Ecto neural progenitor cell (in vitro differentiated cells): ENCODE data around the gene TMEM151B.
"Not testable (repeated sequence)": the region's sequence is repeated elsewhere in the genome, so short reads cannot be mapped to it uniquely, and the experiment has no call there.

Source experiments
- DNase-seq: peaks from one replicate; pipeline ENCODE4 v3.0.0-alpha.2; 2018; ENCODE audit warnings: low spot score

Gene TMEM151B

DNA sequence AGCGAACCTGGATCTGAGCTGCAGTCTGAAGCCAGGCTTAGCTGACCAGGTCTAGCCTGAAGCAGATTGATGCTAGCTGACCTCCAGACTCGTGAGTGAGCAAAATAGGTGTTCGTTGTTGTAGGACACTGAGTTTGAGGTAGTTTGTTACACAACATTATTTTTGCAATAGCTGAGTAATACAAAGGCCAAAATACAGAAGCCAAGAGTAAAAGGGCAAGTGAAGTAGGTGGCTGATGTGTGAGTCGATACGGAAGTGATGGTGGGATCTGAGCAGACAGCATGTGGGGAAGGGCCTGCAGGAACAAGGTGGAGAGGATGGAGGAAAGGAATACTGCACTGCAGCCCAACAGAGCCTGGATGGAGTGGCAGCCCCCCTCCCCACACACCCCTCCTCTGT is 63.7 kb downstream of the TMEM151B start:
- DNase-seq: no peak

DNA sequence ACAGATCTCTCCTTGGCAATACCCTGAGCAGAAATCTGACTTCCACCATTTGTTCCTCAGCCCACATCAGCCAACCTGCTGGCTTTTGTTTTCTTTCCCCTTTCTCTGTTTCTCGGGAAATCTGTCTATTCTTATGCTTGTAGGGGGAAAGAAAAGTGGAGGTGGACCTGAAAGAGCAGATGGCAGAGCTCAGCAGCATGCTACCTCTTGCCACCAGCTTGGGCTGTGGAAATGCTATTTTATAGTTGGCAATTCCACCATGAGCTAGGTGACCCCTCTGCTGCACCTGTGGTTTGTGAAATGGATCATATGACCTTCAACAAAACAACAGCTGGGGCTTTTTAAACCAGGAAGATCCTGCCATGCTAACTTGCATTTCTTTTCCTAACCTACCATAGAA is 65.4 kb downstream of the TMEM151B start:
- DNase-seq: no peak

DNA sequence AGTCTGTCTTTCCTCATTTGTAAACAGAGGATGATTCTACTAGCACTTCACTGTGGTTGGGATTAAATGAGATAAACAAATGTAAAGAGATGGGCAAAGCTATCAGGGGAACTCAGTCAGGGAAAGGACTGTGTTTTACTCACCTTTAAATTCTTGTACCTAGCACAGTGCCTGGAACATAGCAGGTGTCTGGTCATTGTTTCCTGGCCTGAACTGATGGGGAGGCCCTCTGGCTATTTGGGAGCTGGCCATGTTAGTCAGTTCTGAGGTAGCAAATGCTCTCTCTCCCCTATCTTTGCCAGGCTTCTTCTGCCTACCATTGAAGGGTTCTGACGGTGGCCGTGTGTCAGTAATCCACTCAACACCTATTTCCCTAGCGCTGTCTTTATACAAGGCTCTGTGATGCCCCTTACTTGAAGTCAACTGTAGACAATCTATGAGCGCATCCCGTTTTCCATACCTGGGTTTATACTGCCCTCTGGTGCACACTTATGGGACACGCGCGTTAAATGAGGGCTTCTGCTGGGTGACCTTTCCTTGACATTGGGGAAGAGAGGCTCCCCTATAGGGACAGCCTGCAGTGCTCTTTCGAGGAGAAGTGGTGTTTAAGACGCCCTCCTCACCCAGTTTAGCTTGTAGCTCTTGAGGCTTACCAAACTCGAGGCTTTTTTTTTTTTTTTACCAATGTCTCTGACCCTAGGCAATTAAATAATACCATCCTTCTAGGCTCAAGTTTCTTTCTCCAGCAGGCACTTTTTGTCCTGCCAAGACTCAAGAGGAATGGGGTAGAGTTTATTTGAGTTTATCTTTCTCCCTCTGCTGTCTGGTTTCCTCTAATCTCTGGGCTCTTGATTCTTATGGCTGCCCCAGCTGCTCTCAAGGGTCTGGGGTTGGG is 68.2 kb downstream of the TMEM151B start:
- peak; percentile 71 for DNase-seq

DNA sequence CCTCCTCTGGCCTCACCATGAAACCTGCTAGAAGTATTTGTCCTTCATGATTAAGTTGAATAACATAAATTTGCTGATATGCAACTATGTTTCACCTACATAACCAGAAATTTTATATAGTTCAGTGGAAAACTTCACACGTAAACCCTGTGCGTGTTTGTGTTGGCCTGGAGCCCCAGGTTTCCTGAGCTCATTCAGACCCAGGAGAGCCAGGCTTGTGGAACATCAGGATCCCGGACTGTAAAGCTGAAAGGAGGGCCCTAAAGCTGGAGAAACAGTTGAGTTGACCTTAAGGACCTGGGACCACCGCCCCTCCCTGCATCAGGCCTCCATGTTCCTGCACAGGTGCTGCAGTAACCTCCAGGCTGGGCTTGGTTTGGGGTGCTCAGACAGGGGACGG is 69.1 kb downstream of the TMEM151B start:
- no peak for DNase-seq

DNA sequence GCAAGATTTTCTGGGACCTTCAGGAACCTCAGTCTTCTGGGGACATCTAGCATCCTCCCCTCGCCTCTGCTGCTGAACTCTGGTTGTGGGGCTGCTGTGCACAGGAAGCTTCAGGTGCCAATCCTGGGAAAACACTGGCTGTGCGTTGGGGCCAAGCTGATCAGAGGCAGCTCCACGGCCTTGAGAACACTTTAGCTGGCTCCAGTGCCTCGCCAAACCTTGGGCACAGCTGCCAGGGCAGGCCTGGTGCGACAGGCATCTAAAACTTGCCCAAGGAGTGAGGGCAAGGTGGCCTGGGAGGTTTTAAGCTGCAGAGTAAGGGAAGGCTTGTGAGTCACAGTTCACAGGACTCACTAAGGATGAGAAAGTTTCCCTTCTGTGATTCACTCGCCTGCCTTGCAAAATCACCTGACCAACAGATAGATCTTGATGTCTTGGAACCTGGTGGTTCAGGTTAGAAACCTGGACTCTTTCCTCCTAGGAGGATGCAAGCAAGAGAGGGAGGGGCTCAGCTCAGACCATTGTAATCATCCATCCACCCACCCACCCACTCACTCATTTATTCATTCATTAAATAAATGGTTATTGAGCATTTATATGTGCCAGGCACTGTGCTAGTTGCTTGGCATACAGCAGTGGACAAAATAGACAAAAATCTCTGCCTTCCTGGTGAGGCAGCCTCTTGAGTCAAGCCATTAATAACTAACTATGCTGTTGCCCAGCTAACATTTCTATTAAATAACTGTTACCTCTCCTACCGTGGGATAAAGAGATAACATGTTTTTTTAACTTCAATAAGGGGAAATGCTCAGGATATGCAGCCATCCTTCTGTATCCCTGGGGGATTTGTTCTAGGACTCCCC is 69.7 kb downstream of the TMEM151B start:
- no peak for DNase-seq

DNA sequence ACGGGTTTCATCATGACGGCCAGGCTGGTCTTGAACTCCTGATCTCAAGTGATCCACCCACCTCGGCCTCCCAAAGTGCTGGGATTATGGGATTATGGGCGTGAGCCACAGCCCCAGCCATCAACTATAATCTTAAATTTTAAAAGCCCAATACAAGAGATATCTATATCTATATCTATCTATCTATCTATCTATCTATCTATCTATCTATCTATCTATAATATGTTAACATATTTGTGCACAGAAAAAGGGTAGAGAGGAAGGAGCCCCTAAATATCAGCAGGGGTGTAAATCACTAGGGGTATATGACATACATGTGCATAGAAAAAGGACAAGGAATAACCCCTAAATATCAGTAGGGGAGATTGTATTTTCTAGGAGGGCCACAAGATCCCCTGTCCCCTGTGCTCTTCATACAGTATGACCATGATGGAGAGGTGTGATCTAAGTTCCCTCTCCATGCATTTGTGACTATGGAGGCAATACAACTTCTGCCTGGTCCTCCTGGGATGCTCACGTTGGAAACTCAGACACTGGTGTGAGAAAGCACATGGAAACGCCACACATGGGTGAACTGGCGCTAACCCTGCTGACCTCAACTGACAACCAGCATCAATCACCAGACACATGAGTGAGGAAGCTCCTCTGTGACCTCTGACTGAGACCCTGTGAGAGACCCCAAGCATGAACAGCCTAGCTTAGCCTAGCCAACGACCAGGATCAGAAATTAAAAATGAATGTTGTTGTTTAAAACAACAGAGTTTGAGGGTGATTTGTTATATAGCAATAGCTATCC is 71.0 kb downstream of the TMEM151B start:
- no peak for DNase-seq

DNA sequence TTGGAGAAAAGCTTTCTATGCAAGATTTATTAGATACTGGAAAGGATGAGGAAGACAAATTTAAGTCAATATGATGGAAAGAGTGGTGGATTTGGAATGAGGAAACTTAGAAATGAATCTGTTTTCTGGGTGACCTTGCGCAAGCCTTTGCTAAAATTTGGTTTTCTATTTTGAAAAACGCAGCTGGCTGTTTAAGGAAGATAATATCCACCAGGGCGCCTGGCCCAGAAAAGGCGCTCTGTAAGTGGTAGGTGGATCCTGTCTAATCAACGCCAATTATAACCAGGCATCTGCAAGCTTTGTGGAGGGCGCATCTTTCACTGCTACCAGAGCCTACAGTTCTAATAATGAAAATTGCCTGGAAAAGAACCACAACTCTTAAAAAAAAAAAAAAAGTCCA is 71.8 kb downstream of the TMEM151B start:
- DNase-seq: no peak

DNA sequence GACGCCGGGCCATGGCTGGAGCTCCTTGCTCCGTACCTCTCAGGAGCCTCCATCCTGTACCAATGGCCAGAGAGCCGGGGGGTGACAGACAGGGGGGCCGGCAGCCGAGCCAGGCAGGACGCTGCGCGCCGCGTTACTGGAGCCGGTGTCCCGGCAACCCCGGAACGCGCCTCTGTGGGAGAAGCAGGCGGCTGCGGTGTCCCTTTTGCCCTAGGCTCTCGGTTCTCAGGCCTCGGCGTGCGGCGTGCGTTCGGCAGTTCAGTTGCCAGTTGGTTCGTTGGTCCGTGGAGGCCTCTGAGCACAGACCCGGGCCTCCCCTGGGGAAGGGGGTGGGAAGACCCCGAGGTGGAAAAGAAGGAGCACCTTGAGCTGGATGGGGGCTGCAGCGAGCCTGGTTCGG is 72.2 kb downstream of the TMEM151B start, which contains the start of gene SPATS1:
Gene SPATS1 (plus strand): TSS at position 162 of the 400 bp plus-strand sequence. CDS start 446 bp downstream, outside the sequence.
- DNase-seq: peak; percentile 76

DNA sequence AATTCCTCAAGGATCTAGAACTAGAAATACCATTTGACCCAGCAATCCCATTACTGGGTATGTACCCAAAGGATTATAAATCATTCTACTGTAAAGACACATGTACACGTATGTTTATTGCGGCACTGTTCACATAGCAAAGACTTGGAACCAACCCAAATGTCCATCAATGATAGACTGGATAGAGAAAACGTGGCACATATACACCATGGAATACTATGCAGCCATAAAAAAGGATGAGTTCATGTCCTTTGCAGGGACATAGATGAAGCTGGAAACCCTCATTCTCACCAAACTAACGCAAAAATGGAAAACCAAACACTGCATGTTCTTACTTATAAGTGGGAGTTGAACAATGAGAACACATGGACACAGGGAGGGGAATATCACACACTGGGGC is 76.6 kb downstream of the TMEM151B start:
- DNase-seq: not testable (repeated sequence)

DNA sequence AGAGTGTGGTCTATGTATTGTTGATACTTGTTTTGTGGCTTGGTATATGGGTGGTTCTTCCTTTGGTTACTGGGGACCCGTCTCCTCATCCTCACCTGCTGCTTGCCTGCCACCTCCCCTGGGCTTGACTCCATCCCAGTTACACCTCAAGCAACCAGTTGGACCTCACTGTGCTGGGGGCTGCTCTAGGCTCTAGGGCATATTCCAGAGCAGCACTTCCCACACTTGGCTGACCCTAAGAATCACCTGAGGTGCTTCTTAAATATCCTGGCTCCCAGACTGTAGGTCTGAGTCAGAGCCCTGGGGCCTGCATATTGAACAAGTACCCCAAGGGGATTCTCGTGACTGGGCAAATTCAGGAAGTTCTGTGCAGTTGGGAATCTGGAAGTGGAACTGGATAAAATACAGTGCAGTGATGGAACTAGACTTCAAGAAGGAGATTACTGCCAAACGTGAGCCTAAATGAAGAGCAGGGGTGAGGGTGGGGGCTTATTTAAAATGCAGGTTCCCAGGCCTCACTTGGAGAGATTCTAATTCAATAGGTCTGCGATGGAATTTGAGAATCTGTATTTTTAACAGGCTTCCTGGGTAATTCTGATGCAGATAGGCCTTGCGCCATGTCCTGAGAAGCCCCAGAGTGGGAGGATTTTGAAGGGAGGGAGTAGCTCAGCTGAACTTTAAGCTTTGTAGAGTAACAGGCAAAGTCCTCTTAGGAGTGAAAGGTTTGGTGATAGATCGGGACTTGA is 79.8 kb downstream of the TMEM151B start:
- no peak for DNase-seq

DNA sequence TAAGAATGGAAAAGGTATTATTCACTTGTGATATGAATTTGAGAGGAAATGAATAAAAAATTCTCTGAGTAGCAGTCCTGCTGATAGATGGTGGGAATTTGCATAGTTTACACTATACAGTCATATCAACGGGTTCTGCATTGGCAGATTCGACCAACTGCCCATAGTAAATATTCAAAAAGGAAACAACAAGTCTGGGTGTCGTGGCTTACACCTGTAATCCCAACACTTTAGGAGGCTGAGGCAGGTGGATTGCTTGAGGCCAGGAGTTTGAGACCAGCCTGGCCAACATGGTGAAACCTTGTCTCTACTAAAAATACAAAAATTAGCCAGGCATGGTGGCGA is 80.4 kb downstream of the TMEM151B start:
- not testable (repeated sequence) for DNase-seq

DNA sequence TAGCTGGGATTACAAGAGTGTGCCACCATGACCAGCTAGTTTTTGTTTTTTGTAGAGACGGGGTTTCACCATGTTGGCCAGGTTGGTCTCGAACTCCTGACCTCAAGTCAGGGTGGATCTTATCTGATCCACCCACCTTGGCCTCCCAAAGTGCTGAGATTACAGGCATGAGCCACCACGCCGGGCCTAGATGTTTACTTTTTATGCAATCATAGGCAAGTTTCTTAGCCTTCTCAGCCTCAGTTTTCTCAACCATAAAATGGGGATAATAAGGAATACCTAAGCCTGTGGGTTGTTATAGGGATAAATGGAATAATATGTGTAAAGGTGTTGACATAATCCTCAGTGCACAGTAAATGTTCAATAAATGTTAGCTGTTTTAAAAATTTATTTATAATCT is 82.0 kb downstream of the TMEM151B start:
- DNase-seq: no peak

DNA sequence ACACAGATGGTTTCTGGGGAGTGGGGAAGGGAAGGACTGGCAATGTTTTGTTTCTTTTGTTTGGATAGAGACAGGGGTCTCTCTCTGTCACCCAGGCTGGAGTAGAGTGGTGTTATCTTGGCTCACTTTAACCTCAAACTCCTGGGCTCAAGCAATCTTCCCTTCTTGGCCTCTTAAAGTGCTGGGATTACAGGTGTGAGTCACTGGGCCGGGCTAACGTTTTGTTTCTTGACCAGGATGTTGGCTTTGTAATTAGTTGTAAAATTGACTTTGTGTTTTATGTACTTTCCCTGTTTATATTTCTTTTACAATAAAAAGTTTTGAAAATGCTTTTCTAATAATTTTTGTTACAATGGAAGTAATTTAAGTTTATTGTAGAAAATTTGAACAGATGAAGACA is 83.1 kb downstream of the TMEM151B start:
- no peak for DNase-seq

DNA sequence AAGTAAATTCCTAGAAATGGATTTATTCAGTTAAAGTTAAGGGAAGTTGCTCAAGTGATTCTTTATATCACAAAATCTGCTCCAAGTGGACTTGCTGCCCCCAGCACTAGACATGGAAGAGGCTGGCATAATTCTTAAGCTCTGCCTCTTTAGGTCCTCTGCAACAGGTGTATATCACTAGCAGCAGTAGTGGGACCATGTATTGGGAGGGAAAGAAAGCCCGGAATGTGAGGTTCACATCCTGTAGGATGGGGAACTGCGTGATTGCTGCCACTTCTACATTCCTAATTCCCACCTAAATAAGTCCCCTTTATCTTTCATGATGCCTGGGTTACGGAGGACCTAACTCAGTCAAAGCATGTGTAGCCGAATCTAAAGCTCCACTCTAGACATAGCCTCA is 85.4 kb downstream of the TMEM151B start:
- DNase-seq: no peak

DNA sequence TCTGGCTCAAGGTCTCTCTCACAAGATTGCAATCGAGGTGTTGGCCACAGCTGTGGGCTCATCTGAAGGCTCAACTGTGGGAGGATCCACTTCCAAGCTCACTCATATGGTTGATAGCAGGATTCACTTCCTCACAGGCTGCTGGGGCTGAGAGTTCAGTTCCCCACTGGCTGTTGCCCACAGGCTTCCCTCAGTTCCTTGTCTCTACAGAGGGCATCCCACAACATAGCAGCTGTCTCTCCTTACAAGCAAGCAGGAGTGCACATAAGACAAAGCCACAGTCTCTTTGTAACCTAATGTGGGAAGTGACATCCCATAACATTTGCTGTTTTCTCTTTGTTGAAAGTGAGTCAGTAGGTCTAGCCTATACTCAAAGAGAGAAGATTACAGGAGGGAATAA is 86.2 kb downstream of the TMEM151B start:
- no peak for DNase-seq
